ENCODE measurements around the gene RNASE1. TPM values are rescaled to one million over a fixed set of nuclear protein-coding genes. Genes with fewer than 3 reads are reported as not detected.

Gene RNASE1
- total and polyA plus RNA-seq, 10 of the 15 experiments (the other 5 are each of a cell fraction or from before 2014, with no cell fraction given) = 0.11 to 0.72 (median 0.38) TPM; not detected in 7

- BruUV-seq (replicated peaks) = no TSS peak
- ChIA-PET CTCF (interaction anchor here (0.5 kb wide), 1 partner anchor 277 kb away, joined by 3 read pairs; no protein-coding TSS in a partner anchor), SMC1A (ENCODE audit: uncharacterized antibody, unreplicated experiment) (no interaction called here), POLR2A (no interaction called here), RAD21 (ENCODE audit: unreplicated experiment) (no interaction called here)
- Histone ChIP-seq H3K36me3 (ENCODE audit: control insufficient read depth in 2 of 2, insufficient read depth in 2 of 2, low read length in 1 of 2) (no peaks in the 10 kb centered on the region), H3K9ac (ENCODE audit: control insufficient read depth, insufficient read depth, low read length) (no peak overlapping the region), H3K9me3 (replicated peaks; ENCODE audit: control insufficient read depth, insufficient read depth, low read length) (no peaks in the 10 kb centered on the region), H2AFZ (ENCODE audit: control insufficient read depth, low read depth, low read length) (no peak overlapping the region), H3K4me2 (ENCODE audit: control insufficient read depth, insufficient read depth) (no peak overlapping the region), H3K4me3 (no peak overlapping the region), H4K20me1 (ENCODE audit: control insufficient read depth, insufficient read depth) (no peaks in the 10 kb centered on the region), H3K4me1 (ENCODE audit: control insufficient read depth, insufficient read depth, low read length) (peaks cover 5% of the 10 kb centered on the region), H3K27ac (ENCODE audit: control insufficient read depth, insufficient read depth) (no peak overlapping the region), H3K27me3 (replicated peaks in 1 of 2; ENCODE audit: control insufficient read depth in 2 of 2, insufficient read depth in 2 of 2, low read length in 1 of 2) (no peaks in the 10 kb centered on the region), H3K79me2 (ENCODE audit: control insufficient read depth, insufficient read depth, low read length) (no peaks in the 10 kb centered on the region)
- in situ Hi-C loops (cut with MboI) = no loop called here
- ATAC-seq (peak; percentile 27; the same call in 1 of the 3 replicates), DNase-seq (ENCODE audit: low read depth, low spot score) (no peak), FAIRE-seq (no peak)
- intact Hi-C loops (cut with micrococcal nuclease; ENCODE audit: unreplicated experiment) = no loop called here
- TF ChIP-seq RUNX3 (IDR thresholded peaks at IDR 0.05; ENCODE audit: low read length) = peak; percentile 51
- no peak for TF ChIP-seq POLR2A (IDR thresholded peaks at IDR 0.05; ENCODE audit: low read depth, low read length)
- WGBS (ENCODE audit: insufficient coverage, insufficient replicate concordance, low lambda C conversion rate, missing lambda C conversion rate) = 72% methylated on average over 7 of the region's 7 CpGs
Observed at GRCh38 chr14:20791187-20791586, 11.5 kb downstream of the RNASE1 start.

DNA sequence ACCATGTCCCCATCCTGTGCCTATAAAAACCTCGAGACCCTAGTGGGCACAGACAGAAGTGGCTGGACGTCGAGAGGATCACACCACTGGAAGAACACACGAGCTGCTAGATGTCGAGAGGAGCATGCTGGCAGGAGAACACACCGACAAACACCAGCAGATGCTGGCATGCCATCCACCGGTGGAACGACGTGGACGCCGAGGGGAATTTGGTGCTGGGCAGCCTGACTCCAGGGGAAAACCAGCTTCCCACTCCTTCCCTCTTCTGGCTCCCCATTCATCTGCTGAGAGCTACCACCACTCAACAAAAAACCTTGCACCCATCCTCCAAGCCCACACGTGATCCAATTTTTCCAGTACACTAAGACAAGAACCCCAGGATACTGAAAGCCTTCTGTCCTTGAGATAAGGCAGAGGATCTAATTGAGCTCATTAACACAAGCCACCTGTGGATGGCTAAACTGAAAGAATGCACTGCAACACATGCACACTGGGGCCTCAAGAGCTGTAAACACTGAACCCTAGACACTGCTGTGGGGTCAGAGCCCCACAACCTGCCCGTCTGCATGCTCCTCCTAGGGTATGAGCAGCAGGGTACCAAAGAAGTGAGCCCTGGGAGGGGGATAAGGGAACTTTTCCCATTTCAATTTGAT is 12.1 kb downstream of the RNASE1 start:
- CTCF ChIA-PET = interaction anchor here (0.5 to 1.0 kb wide), 2 partner anchors 67 to 278 kb away, joined by 3 to 5 read pairs; no protein-coding TSS in a partner anchor
- no peaks in the 10 kb centered on the region for H3K36me3 ChIP-seq (ENCODE audit: control insufficient read depth in 2 of 2, insufficient read depth in 2 of 2, low read length in 1 of 2)
- DNase-seq (ENCODE audit: low read depth, low spot score) = no peak
- no peak overlapping the region for H3K4me2 ChIP-seq (ENCODE audit: control insufficient read depth, insufficient read depth)
- TF ChIP-seq RUNX3 (IDR thresholded peaks at IDR 0.05; ENCODE audit: low read length) = no peak
- POLR2A ChIA-PET = no interaction called here
- BruUV-seq (replicated peaks) = no TSS peak
- H3K4me3 ChIP-seq = no peak overlapping the region
- peaks cover 5% of the 10 kb centered on the region for H3K4me1 ChIP-seq (ENCODE audit: control insufficient read depth, insufficient read depth, low read length)
- intact Hi-C loops (cut with micrococcal nuclease; ENCODE audit: unreplicated experiment) = no loop called here
- H4K20me1 ChIP-seq (ENCODE audit: control insufficient read depth, insufficient read depth) = no peaks in the 10 kb centered on the region
- FAIRE-seq = no peak
- no peaks in the 10 kb centered on the region for H3K9me3 ChIP-seq (replicated peaks; ENCODE audit: control insufficient read depth, insufficient read depth, low read length)
- H3K9ac ChIP-seq (ENCODE audit: control insufficient read depth, insufficient read depth, low read length) = no peak overlapping the region
- no peaks in the 10 kb centered on the region for H3K27me3 ChIP-seq (replicated peaks in 1 of 2; ENCODE audit: control insufficient read depth in 2 of 2, insufficient read depth in 2 of 2, low read length in 1 of 2)
- in situ Hi-C loops (cut with MboI) = no loop called here
- no peak overlapping the region for H3K27ac ChIP-seq (ENCODE audit: control insufficient read depth, insufficient read depth)
- SMC1A ChIA-PET (ENCODE audit: uncharacterized antibody, unreplicated experiment) = interaction anchor here (1.1 kb wide), 1 partner anchor 16 kb away, joined by 4 read pairs; no protein-coding TSS in a partner anchor
- RAD21 ChIA-PET (ENCODE audit: unreplicated experiment) = interaction anchor here (1.0 kb wide), 1 partner anchor 33 kb away, joined by 3 read pairs; no protein-coding TSS in a partner anchor
- 85% methylated on average over 13 of the region's 13 CpGs for WGBS (ENCODE audit: insufficient coverage, insufficient replicate concordance, low lambda C conversion rate, missing lambda C conversion rate)
- no peak for ATAC-seq
- no peaks in the 10 kb centered on the region for H3K79me2 ChIP-seq (ENCODE audit: control insufficient read depth, insufficient read depth, low read length)
- H2AFZ ChIP-seq (ENCODE audit: control insufficient read depth, low read depth, low read length) = no peak overlapping the region

All from GM12878 (cell line).